Thyroid gland (tissue), 4 donors: ENCODE results near the gene MAMSTR.

Source experiments
- CTCF ChIP-seq, 6 experiments: fragments of 200-600 bp in 3 of 6; fragments of 450-650 bp in 3 of 6; sonication (generic) in 3 of 6; IDR thresholded peaks; one replicate each; pipeline ENCODE4 v1.5.1; 2016 to 2019; ENCODE audit warnings: antibody characterized with exemption in 6 of 6, mild to moderate bottlenecking in 2 of 6, inconsistent platforms in 1 of 6, moderate library complexity in 1 of 6
- POLR2A ChIP-seq, 2 donors: fragments of 450-650 bp; IDR thresholded peaks; one replicate each; pipeline ENCODE4 v1.6.1; 2017; ENCODE audit warnings: antibody characterized with exemption in 2 of 2, mild to moderate bottlenecking in 2 of 2, moderate library complexity in 1 of 2

- TF ChIP-seq CTCF (IDR thresholded peaks at IDR 0.05) (no peak), POLR2A (IDR thresholded peaks at IDR 0.05) (no peak)
These were observed 21.5 kb downstream of the MAMSTR start for GRCh38 chr19:48698046-48698445.
